ENCODE data around the gene TUBA3E. TPM values are rescaled to one million over a fixed set of nuclear protein-coding genes. Genes with fewer than 3 reads are reported as not detected.
"Not testable (repeated sequence)": the region's sequence is repeated elsewhere in the genome, so short reads cannot be mapped to it uniquely, and the experiment has no call there.

The TUBA3E gene
- total RNA-seq, 2 experiments from 2014 or later, result not detected

GRCh38 chr2:130231656-130232055 is 33.4 kb upstream of the TUBA3E start:
- H3K4me3 Mint-ChIP-seq, result no peak overlapping the region
- H3K4me1 Mint-ChIP-seq (ENCODE audit: low read depth), result no peaks in the 10 kb centered on the region
- no peak for ATAC-seq
- no peak overlapping the region for H3K27ac Mint-ChIP-seq
- TF ChIP-seq CTCF (IDR thresholded peaks at IDR 0.05), result no peak
- no peaks in the 10 kb centered on the region for H3K9me3 Mint-ChIP-seq
- CTCF ChIA-PET, result no interaction called here
- POLR2A ChIA-PET, result no interaction called here
- H3K36me3 Mint-ChIP-seq (ENCODE audit: low read depth), result no peaks in the 10 kb centered on the region
- intact Hi-C loops (cut with micrococcal nuclease), result no loop called here
- peaks cover 1% of the 10 kb centered on the region for H3K27me3 Mint-ChIP-seq
- DNase-seq, result no peak

GRCh38 chr2:130230907-130231306 is 32.7 kb upstream of the TUBA3E start:
- H3K4me1 Mint-ChIP-seq (ENCODE audit: low read depth); intact Hi-C loops (cut with micrococcal nuclease); CTCF ChIA-PET; DNase-seq; H3K27ac Mint-ChIP-seq; H3K4me3 Mint-ChIP-seq; ATAC-seq; H3K9me3 Mint-ChIP-seq; POLR2A ChIA-PET; H3K36me3 Mint-ChIP-seq (ENCODE audit: low read depth); H3K27me3 Mint-ChIP-seq: not testable (repeated sequence)

DNA sequence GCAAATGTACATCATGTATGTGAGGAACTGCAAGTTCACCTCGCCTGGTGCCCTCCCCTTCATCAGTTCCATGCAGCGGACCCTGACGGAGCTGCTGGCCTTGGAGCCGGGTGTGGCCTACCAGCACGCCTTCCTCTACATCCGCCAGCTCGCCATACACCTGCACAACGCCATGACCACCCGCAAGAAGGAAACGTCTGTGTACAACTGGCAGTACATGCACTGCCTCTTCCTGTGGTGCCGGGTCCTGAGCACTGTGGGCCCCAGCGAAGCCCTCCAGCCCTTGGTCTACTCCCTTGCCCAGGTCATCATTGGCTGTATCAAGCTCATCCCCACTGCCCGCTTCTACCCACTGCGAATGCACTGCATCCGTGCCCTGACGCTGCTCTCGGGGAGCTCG is 32.1 kb upstream of the TUBA3E start:
- H3K27me3 Mint-ChIP-seq; intact Hi-C loops (cut with micrococcal nuclease); ATAC-seq; POLR2A ChIA-PET; CTCF ChIA-PET; H3K36me3 Mint-ChIP-seq (ENCODE audit: low read depth); H3K27ac Mint-ChIP-seq; H3K4me3 Mint-ChIP-seq; DNase-seq; H3K9me3 Mint-ChIP-seq; H3K4me1 Mint-ChIP-seq (ENCODE audit: low read depth): not testable (repeated sequence)

GRCh38 chr2:130229161-130229510 is 30.9 kb upstream of the TUBA3E start:
- ATAC-seq (peak; percentile 55), DNase-seq (peak; percentile 27)
- H3K4me1 Mint-ChIP-seq (ENCODE audit: low read depth); CTCF ChIA-PET; H3K27ac Mint-ChIP-seq; POLR2A ChIA-PET; H3K27me3 Mint-ChIP-seq; H3K36me3 Mint-ChIP-seq (ENCODE audit: low read depth); intact Hi-C loops (cut with micrococcal nuclease); H3K9me3 Mint-ChIP-seq; H3K4me3 Mint-ChIP-seq: not testable (repeated sequence)

GRCh38 chr2:130228467-130229160 is 30.4 kb upstream of the TUBA3E start:
- POLR2A ChIA-PET; H3K9me3 Mint-ChIP-seq; CTCF ChIA-PET; H3K36me3 Mint-ChIP-seq (ENCODE audit: low read depth); DNase-seq; H3K27me3 Mint-ChIP-seq; H3K27ac Mint-ChIP-seq; H3K4me1 Mint-ChIP-seq (ENCODE audit: low read depth); intact Hi-C loops (cut with micrococcal nuclease); H3K4me3 Mint-ChIP-seq; ATAC-seq: not testable (repeated sequence)

DNA sequence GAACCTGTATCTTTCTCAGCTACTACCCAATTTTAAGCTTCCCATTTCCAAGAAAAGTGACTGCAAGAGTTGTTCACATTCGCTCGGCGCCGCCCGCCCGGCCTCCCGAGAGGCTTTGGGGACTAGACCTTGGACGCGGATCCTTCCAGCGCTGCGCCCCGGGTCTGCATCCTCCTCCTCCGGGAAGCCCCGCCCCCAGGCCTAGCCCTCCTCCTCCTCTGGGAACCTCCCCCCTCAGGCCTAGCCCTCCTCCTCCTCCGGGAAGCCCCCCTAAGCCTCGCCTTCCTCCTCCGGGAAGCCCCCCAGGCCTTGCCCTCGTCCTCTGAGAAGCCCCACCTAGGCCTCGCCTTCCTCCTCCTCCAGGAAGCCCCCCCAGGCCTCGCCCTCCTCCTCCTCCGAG is 29.8 kb upstream of the TUBA3E start:
- H3K27me3 Mint-ChIP-seq; H3K9me3 Mint-ChIP-seq; intact Hi-C loops (cut with micrococcal nuclease); ATAC-seq; H3K27ac Mint-ChIP-seq; H3K36me3 Mint-ChIP-seq (ENCODE audit: low read depth); POLR2A ChIA-PET; H3K4me3 Mint-ChIP-seq; H3K4me1 Mint-ChIP-seq (ENCODE audit: low read depth); DNase-seq; CTCF ChIA-PET: not testable (repeated sequence)

DNA sequence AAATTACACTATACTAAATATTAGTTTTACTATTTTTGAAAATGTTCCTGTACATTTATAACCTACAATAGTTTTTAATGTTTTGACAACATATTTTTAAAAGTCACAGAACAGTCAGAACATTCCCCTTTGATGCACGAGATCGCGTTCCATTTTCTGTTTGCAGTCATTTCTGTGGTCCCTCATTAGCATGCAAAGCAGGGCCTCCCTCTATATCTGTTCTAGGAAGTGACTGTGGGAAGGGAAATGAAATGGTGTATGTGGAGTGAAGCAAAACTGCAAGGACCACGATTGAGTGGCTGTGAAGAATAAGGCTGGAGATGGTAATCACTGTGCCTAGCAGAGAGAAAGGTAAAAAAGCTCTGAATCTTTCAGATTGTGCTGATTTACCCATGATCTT is 24.3 kb upstream of the TUBA3E start:
- not testable (repeated sequence) for H3K27ac Mint-ChIP-seq
- peak; percentile 66 for ATAC-seq

DNA sequence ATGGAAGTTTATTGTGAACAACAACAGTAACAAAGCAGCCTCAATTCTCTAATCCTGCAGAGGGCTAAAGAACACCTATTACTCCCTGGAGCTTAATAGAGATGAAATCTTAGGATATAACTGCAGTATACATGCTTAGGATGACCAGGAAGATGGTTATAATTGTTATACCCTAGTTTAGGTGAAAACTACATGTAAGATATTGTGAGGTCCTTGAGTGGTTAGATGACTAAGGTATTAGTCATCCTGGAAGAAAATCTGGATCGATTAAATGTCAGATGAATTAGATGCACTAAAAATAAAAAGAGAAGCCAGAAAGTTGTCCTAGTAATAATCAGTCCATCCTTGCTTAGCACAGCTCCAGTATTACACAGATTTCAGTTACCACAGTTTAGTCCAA is 22.3 kb upstream of the TUBA3E start:
- H3K4me1 Mint-ChIP-seq (ENCODE audit: low read depth); CTCF ChIA-PET: not testable (repeated sequence)

More for the DNA sequence above, 24.3 kb upstream of the TUBA3E start:
- H3K4me1 Mint-ChIP-seq (ENCODE audit: low read depth); CTCF ChIA-PET; H3K36me3 Mint-ChIP-seq (ENCODE audit: low read depth); DNase-seq; POLR2A ChIA-PET; intact Hi-C loops (cut with micrococcal nuclease); H3K9me3 Mint-ChIP-seq; H3K4me3 Mint-ChIP-seq: not testable (repeated sequence)
- H3K27me3 Mint-ChIP-seq, result peaks cover 17% of the 10 kb centered on the region

GRCh38 chr2:130219147-130219546 is 20.9 kb upstream of the TUBA3E start:
- DNase-seq; H3K27ac Mint-ChIP-seq; H3K4me3 Mint-ChIP-seq; H3K4me1 Mint-ChIP-seq (ENCODE audit: low read depth); POLR2A ChIA-PET; ATAC-seq; H3K9me3 Mint-ChIP-seq; H3K36me3 Mint-ChIP-seq (ENCODE audit: low read depth); CTCF ChIA-PET; intact Hi-C loops (cut with micrococcal nuclease): not testable (repeated sequence)
- H3K27me3 Mint-ChIP-seq, result peaks cover 24% of the 10 kb centered on the region

More for the DNA sequence above, 22.3 kb upstream of the TUBA3E start:
- H3K27me3 Mint-ChIP-seq, result peaks cover 20% of the 10 kb centered on the region
- intact Hi-C loops (cut with micrococcal nuclease); H3K27ac Mint-ChIP-seq; H3K36me3 Mint-ChIP-seq (ENCODE audit: low read depth); H3K4me3 Mint-ChIP-seq; POLR2A ChIA-PET; H3K9me3 Mint-ChIP-seq; DNase-seq; ATAC-seq: not testable (repeated sequence)

- H3K27me3 Mint-ChIP-seq; POLR2A ChIA-PET; intact Hi-C loops (cut with micrococcal nuclease); H3K4me1 Mint-ChIP-seq (ENCODE audit: low read depth); H3K4me3 Mint-ChIP-seq; CTCF ChIA-PET; H3K9me3 Mint-ChIP-seq; H3K27ac Mint-ChIP-seq; DNase-seq; H3K36me3 Mint-ChIP-seq (ENCODE audit: low read depth); ATAC-seq: not testable (repeated sequence)
Measured at GRCh38 chr2:130207051-130207450, 8.8 kb upstream of the TUBA3E start.

- CTCF ChIA-PET; H3K4me3 Mint-ChIP-seq; ATAC-seq; H3K27ac Mint-ChIP-seq; H3K4me1 Mint-ChIP-seq (ENCODE audit: low read depth); intact Hi-C loops (cut with micrococcal nuclease); H3K27me3 Mint-ChIP-seq; DNase-seq; H3K36me3 Mint-ChIP-seq (ENCODE audit: low read depth); POLR2A ChIA-PET; H3K9me3 Mint-ChIP-seq: not testable (repeated sequence)
Measured at GRCh38 chr2:130203150-130203549, 4.9 kb upstream of the TUBA3E start.

GRCh38 chr2:130202518-130202917 is 4.3 kb upstream of the TUBA3E start:
- ATAC-seq; H3K36me3 Mint-ChIP-seq (ENCODE audit: low read depth); intact Hi-C loops (cut with micrococcal nuclease); CTCF ChIA-PET; DNase-seq; POLR2A ChIA-PET; H3K27me3 Mint-ChIP-seq; H3K4me1 Mint-ChIP-seq (ENCODE audit: low read depth); H3K4me3 Mint-ChIP-seq; H3K27ac Mint-ChIP-seq; H3K9me3 Mint-ChIP-seq: not testable (repeated sequence)
